ELR (cell line): ENCODE measurements around the gene TRAPPC12.
"Not testable (repeated sequence)": the region's sequence is repeated elsewhere in the genome, so short reads cannot be mapped to it uniquely, and the experiment has no call there.

Experiments
- DNase-seq: peaks from one replicate; pipeline ENCODE4 v3.0.0-alpha.2; 2015; ENCODE audit warnings: low read depth

Gene TRAPPC12

GRCh38 chr2:3379647-3380534 lies at the start of gene TRAPPC12:
Gene TRAPPC12 (plus strand): TSS chr2:3379694. CDS start chr2:3387624, 7,930 bp downstream.
- DNase-seq, result peak; percentile 90

- no peak for DNase-seq
Observed at GRCh38 chr2:3332133-3332532, 47.4 kb upstream of the TRAPPC12 start.

DNA sequence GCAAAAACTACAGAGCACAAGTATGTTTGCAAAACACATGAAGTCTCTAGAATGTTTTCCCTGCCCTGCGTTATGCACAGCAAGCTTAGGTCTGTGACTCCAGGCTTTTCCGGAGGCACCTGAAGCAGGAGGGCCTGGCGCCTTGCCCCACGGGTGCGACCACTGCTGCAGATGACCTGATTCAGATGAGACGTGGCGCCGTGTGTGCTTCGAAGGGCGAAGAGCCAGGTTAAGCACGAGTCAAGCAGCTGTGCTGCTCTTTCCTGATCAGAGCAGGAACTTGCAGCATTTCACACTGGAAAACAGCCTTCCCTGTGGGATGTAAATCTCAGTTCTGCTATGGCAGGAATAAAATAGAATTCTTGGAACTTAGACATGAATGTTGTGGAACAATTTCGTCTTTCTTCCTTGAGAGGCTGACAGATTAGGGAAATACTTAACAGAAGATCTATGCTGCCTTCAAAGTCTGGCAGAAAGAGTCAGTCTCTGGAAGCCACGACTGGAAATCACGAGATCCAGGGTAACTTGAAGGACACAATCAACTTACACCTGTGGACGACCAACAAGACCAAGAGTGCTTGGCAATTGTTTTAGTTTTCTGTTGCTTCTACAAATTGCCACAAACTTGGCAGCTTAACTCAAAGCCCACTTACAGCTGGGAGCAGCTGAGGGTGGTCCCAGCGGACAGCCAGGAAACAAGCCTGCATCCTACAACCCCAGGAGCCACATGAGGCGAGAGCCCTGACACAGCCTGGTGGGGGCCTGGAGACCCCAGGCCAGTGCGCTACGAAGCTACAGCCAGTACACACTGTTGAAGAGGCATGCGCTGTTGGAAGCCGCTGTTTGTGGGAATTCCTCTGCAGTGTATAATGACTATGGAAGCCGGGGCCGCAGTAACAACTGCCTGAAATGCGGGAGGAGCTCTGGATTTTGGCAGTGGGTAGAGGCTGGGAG lies 44.8 kb upstream of the TRAPPC12 start:
- DNase-seq, result no peak

DNA sequence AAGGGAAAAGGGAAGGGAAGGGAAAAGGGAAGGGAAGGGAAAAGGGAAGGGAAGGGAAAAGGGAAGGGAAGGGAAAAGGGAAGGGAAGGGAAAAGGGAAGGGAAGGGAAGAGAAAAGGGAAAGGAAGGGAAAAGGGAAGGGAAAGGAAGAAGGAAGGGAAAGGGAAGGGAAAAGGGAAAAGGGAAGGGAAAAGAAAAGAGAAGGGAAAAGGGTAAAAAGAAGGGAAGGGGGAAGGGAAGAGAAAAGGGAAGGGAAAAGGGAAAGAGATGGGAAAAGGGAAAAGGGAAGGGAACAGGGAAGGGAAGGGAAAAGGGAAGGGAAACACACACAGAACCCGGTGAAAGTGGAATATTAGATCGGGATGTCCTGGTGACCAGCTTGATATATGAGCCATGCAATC lies 42.6 kb upstream of the TRAPPC12 start:
- no peak for DNase-seq

DNA sequence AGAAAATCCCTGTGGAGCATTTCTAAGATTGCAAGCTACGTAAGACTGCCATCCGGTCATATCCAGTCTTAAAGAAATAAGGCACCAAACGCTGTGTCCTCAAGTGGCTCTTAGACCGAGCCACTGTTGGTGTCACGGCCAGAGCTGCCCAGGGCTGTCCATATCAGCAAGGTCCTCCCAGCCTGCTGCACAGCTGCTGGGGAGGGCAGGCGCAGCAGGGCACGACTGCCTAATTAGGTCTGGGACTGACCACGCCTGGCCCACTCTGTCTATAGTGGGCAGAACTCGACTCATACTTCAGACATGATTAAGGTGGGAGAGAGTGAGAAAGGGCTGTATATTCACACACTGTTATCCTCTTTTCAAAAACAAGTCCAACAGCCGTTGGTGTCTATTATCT lies 41.2 kb upstream of the TRAPPC12 start:
- DNase-seq, result no peak

GRCh38 chr2:3340144-3340543 lies 39.4 kb upstream of the TRAPPC12 start:
- DNase-seq, result no peak

DNA sequence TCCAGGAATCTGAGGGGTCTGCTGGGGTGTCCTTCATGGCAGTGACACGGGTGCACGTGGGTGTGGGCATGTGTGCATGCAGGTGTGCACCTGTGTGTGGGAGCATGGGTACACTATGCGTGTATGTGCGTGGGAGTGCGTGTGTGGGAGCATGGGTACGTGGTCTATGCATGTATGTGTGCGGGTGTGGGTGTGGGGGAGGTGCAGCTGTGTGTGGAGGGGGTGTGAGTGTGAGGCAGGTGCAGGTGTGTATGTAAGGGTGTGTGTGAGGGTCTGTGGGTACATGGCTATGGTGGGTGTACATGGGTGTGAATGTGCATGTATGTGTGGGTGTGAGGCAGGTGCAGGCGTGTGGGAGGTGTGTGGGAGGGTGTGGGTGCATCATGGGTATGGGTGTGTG lies 38.2 kb upstream of the TRAPPC12 start:
- no peak for DNase-seq

DNA sequence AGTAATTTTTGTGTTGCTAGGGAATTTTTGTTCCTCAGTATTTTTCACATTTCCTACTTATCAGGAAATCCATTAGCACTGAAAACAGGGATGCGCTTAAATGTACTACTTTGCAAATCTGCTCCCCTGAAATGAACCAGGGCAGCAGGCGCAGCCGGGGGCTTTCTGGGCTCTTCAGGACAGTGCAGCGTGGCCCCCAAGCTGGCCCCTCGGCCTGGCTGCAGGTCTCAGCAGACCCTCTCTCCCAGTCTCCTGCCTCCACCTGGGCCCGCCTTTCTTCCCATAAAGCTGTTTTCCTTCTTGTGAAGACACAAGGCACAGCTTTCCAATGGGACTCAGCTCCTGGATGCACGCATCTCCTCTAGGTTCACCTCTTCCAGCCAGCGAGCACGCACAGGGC lies 37.2 kb upstream of the TRAPPC12 start:
- DNase-seq, result no peak

DNA sequence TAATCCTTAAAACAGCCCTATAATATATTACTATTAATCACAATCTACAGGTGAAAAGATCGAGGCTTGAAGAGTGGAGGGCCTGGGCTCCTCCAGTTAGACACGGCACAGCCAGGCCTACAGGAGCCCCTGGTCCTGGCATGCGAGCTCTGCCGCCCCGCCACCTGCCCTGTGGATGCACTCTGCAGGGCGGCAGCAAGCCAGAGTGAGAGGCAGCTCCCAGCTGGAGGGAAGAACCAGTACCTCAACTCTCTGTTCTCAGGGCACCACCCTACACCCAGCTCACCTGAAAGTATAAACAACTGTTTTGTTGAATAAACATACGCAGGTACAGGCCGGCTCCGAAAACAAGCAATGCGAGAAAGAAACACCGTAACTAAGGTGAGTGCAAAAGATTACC lies 36.5 kb upstream of the TRAPPC12 start:
- DNase-seq, result no peak

- DNase-seq, result no peak
Observed at GRCh38 chr2:3344897-3345296, 34.6 kb upstream of the TRAPPC12 start.

- DNase-seq, result no peak
Observed at GRCh38 chr2:3345621-3346020, 33.9 kb upstream of the TRAPPC12 start.

GRCh38 chr2:3348767-3349166 lies 30.7 kb upstream of the TRAPPC12 start:
- DNase-seq, result no peak

- no peak for DNase-seq
Observed at GRCh38 chr2:3349211-3349693, 30.2 kb upstream of the TRAPPC12 start.

DNA sequence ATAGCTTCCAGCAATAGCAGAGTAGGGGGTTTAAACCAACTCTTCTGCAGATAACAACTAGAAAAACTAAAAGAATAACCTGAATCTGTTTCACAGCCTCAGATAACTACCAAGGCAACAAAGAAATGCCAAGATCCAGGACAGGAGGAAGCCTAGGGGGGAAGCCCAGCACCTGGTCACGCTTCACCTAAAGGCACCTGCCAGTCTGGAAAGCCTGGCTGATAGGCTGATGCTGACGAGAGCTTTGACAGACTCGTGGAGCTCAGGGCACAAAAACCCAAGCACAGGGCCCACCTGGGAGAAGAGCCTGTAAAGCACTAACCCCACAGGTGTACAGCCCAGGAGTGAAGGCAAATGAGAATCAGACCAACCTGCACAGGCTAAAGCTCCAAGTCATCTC lies 24.5 kb upstream of the TRAPPC12 start:
- no peak for DNase-seq

DNA sequence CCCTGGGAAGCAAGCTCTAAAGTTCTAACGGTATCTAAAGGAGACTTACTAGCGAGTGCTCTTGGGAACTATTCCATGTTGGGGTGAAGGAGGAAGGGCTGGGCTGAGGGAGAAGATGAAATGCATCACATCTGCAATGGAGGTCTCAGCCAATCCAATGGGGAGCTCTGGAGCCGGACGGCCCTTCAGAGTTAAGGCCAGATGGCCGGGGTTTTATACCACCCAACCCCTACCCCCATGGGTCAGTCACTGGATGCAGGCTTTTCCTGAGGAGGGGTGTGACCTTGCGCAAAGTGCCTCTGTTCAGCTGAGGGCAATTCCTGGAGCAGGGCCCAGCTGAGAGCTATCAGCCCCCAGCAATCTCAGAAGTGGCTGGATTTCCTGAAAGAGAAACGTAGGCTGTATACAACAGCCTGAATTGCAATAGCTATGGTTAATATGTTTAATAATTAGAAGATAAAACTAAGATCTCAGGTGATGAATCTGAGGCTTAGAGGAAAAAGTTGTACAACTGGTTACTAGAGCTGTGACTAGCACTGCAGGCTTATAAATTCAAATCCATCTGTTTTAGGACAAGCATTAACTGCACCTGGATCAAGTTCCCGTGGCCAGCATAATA lies 23.4 kb upstream of the TRAPPC12 start:
- DNase-seq, result no peak

DNA sequence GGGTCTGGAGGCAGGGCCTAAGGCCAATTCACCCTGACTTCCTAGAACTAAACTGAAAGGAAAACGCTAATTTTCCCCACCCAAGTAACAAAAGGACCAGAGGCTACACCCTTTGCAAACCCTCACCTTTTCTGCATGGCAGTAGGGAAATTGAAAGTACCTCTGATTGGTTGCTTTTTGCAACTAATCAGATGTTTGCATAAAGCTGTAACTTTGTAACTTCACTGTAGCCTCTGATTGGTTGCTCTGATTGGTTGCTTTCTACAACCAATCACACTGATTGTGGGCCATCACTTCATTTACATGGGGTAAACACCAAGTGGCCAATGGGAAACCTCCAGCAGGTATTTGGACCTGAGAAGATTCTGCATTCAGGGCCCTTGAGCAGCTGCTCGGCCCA lies 22.7 kb upstream of the TRAPPC12 start:
- no peak for DNase-seq

GRCh38 chr2:3357446-3357845 lies 22.0 kb upstream of the TRAPPC12 start:
- DNase-seq, result not testable (repeated sequence)

- DNase-seq, result no peak
Observed at GRCh38 chr2:3357926-3358325, 21.6 kb upstream of the TRAPPC12 start.

- no peak for DNase-seq
Observed at GRCh38 chr2:3361518-3362389, 17.7 kb upstream of the TRAPPC12 start.

DNA sequence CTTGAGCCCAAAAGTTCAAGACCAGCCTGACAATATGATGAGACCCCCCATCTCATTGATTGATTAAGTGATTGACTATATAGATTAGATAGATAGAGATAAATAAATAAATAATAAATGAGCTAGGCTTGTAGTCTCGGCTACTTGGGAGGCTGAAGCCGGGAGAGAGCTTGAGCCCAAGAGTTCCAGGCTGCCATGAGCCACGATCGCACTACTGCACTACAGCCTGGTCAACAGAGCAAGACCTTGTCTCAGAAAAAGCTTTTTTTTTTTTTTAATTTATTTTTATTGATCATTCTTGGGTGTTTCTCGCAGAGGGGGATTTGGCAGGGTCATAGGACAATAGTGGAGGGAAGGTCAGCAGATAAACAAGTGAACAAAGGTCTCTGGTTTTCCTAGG lies 14.3 kb upstream of the TRAPPC12 start:
- DNase-seq, result no peak

GRCh38 chr2:3368261-3368722 lies 11.2 kb upstream of the TRAPPC12 start:
- DNase-seq, result no peak
